Breast epithelium (tissue), 3 donors: ENCODE measurements around the gene NRXN3.

Source experiments
- CTCF ChIP-seq, 3 donors: fragments of 450-650 bp; IDR thresholded peaks; one replicate each; pipeline ENCODE4 v1.5.1; 2016 to 2017; ENCODE audit warnings: antibody characterized with exemption in 3 of 3, mild to moderate bottlenecking in 3 of 3, moderate library complexity in 3 of 3
- POLR2A ChIP-seq: fragments of 450-650 bp; IDR thresholded peaks from one replicate; pipeline ENCODE4 v1.6.1; 2016; ENCODE audit warnings: antibody characterized with exemption, mild to moderate bottlenecking, moderate library complexity
- POLR2AphosphoS5 ChIP-seq, 3 donors: sonication (generic); formaldehyde crosslinking; IDR thresholded peaks; one replicate each; pipeline ENCODE4 v1.6.1; 2017; ENCODE audit warnings: antibody characterized with exemption in 3 of 3

- TF ChIP-seq CTCF (IDR thresholded peaks at IDR 0.05) (no peak), POLR2A (no peak), POLR2AphosphoS5 (IDR thresholded peaks at IDR 0.05) (no peak)
These were observed 255.6 kb downstream of the NRXN3 start for GRCh38 chr14:78425782-78426181.
